Measurements from ENCODE around the gene RASAL1.

RASAL1 gene

DNA sequence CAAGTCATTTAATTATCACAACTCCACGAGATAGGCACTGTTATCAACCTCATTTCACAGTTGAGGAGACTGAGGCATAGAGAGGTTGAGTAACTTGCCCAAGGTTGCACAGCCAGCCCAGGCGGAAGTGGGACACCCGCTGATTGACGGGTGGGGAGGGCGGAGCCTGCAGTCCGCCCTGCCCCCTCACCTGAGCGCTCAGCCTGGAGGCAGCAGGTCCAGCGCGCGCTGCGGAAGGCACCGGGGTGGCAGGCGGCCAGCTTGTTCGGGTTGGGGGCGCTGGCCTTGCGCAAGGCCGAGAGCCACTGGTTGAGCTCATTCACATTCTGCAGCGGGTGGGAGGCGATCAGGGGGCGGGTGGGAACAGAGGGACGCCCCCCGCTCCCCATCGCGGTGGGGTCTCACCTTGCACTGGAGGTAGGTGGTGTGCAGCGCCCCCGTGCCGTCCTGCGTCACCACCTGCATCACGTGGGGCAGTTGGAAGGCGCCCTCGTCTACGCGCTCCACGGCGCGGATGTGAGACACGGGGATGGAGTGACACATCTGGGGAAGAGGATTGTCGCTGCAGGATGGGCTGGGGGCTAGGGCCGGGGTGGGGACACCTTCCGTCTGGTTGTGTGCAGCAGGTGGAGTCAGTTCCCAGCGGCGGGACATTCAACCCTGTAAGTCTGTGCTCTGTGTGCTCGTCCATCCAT, 31.7 kb downstream of the RASAL1 start:
- intact Hi-C loops (cut with DNase I) = no loop called here
- DNase-seq = peak in 5 of 10 donors; percentile 24 to 92 (median 85)

DNA sequence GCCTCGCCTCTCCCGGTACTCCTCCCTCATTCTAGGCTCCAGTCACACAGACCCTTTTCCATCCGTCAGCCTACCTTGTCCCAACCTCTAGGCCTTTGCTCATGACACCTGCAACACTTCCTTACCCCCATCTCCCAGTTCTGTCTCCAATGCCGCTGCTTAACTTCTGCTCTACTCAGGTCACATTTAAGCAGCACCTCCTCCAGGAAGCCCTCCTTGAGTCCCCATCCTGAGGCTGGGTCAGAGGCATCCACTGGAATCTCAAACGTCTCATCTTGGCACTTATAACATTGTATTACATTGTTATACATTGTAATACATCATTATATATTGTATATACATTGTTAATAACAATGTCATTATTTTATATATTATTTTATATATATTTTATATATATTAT, 32.8 kb downstream of the RASAL1 start:
- intact Hi-C loops (cut with DNase I) = no loop called here
- peak in 1 of 10 donors; percentile 13 for DNase-seq

DNA sequence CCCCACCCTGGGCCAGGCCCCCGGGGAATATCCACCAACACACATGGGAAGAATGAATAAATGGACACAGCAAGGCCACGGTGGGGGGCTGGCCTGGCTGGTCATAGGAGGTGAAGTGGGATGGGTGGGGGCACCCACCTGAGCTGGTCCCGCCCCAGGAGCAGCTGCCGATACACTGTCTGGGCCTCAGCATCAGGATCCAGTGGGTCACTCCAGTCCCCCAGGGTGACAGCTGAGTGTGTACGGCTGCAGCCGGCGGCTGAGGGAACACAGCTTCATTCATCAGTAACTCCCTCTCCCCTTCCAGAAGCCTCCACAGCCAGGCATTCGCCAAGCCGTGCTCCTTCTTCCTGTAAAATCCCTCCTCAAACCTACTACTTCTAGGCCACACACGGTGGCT, 33.8 kb downstream of the RASAL1 start:
- peak in 2 of 10 donors; percentile 57 to 91 for DNase-seq
- intact Hi-C loops (cut with DNase I) = no loop called here

DNA sequence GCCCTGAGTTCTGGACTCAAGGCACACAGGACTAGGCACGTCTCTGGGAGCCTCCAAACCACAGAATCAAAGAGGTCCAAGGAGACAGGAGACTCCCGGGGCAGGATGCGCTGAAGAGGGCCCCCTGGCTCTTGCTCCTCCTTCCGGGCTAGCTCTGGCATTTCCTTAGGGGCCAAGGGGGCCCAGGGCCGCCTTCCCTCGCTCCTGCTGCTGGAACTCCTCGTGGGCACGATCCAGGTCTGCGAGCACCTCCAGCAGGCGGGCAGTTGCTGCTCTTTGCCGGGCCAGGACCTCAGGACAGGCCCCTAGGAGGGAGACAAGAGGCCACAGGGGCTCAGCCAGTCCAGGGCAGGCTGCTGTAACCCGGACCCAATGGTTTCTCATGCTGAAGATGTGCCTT, 35.8 kb downstream of the RASAL1 start:
- DNase-seq = peak in 1 of 10 donors; percentile 39
- intact Hi-C loops (cut with DNase I) = loop anchor here (2.0 to 10.0 kb wide), 2 partner anchors 51 to 55 kb away; no protein-coding TSS in a partner anchor

DNA sequence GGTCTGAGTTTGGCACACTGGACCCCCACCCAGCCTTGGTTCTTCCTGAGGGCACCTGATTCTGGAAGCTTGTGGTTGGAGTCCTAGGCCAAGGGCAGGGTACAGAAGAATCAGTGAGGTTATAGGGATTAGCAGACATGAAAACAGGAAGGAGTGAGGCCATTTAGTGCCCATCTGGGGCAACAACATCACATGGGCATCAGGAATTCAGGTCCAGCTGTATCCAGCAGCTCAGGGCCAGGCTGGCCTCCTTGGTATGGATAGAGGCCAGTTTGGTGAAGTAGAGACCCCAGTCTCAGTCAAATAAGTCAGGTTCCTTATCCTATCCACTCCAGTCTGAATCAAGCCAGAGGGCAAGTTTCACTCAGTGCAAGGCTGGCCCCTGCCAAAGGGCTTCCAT, 36.2 kb downstream of the RASAL1 start:
- intact Hi-C loops (cut with DNase I) = loop anchor here (2.0 to 10.0 kb wide), 2 partner anchors 51 to 55 kb away; no protein-coding TSS in a partner anchor
- DNase-seq = peak in 1 of 10 donors; percentile 52

DNA sequence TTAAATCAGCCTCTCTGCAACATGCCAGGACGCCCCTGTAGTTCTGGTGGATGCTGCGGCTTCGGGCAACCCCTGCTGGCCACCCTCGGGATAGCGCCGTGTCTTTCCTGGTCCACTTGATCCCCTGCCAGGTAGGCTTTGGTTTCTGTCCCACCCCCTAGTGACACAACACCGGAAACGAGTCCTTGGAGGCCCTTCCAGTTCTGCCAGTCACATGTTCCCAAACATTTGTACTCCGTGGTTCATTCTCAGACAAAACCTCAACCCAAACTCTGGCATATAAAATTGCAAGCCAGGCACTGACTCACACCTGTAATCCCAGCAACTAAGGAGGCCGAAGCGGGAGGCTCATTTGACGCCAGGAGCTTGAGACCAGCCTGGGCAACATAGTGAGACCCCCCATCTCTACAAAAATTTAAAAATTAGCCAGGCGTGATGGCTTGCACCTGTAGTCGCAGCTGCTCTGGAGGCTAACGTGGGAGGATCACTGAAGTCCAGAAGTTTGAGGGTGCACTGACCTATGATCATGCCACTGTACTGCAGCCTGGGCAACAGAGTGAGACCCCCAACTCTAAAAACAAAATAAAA, 37.0 kb downstream of the RASAL1 start:
- intact Hi-C loops (cut with DNase I) = loop anchor here (2.0 to 10.0 kb wide), 2 partner anchors 50 to 56 kb away; no protein-coding TSS in a partner anchor
- peak; percentile 79 to 97 (median 86) for DNase-seq

DNA sequence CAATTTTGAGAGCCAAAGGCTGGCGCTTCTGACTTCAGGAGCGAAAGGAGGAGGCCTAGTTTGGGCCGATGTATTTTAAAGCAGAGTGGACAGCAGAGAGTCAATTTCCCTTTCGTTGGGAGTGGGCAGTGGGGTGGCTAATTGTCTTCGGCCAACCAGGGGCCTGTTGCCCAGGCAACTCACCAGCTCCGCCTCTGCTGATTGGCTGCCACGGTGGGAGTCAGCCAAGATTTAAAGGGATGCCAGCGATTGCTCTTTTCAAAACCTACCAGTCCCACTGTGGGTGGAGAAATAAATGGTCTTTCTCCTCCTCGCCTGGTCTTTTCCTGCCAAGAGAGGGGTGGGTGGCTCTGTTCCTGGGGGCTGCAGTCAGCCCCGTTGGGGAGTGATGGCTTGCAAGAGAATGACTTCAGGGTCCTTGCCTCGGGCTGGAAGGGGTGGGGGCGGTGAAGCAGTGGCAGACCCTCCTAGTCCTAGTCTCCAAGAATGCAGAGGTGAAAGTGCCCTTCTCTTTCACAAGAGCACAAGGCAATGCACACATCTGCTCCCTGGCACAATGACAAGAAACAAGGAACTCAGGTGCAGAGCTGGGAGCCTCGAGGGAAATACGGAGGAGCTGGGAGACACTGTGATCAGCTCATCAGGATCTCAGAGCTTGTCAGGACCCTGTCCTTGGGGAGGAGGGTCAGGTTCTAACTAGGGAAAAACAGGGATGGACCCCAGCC, 37.7 kb downstream of the RASAL1 start:
- peak; percentile 85 to 98 (median 88) for DNase-seq
- intact Hi-C loops (cut with DNase I) = loop anchor here (2.0 to 10.0 kb wide), 2 partner anchors 49 to 57 kb away; no protein-coding TSS in a partner anchor

DNA sequence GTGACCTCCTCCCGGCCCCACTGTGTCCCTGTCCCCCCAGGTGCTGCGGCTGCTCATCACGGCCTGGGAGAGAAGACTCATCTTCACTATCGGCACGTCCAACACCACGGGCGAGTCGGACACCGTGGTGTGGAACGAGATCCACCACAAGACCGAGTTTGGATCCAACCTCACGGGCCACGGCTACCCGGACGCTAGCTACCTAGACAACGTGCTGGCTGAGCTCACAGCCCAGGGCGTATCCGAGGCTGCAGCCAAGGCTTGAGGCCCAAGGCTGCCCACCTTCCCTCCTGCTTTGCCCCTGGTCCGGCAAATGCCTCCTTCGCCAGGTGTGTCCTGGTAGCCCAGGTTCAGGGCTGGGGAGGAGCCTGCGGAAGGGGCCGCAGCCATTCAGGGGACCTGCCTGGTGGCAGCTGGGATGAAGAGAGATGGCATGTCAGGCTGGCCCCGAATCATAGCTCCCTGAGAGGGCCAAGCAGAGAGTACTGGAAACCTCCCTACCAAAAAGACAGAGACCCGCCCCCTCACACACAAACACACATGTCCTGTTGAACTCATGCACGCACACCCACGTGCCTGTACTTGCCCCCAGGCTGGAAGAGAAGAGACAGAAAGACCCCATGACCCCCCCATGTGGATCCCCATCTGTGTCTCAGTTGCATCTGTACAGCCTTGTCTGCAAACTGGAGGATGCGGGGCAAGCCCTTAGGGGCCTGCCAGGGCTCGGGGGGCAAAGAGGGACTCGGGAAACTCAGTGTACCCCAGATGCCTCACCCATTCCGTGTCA, 38.7 kb downstream of the RASAL1 start:
- intact Hi-C loops (cut with DNase I) = loop anchor here (10.0 kb wide), 1 partner anchor 58 kb away; no protein-coding TSS in a partner anchor
- no peak for DNase-seq

DNA sequence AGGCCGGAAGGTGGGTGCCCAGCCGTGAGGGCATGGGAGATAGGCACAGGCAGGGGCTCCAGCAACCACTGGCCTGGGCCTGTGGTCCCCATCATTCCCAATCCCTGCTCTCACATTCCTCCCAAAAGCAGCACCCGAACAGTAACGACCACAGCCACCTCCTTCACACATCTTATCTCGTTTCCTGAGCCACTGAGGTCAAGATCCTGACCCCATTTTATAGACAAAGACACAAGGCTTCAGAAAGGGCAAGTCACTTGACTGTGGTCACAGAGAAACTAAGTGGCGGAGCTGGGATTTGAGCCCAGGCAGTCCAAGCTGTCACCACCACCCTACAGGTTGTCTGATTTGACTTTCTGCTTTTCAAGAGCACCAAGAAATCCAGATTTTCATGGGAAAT, 40.2 kb downstream of the RASAL1 start:
- intact Hi-C loops (cut with DNase I) = loop anchor here (10.0 kb wide), 1 partner anchor 59 kb away; no protein-coding TSS in a partner anchor
- DNase-seq = no peak

DNA sequence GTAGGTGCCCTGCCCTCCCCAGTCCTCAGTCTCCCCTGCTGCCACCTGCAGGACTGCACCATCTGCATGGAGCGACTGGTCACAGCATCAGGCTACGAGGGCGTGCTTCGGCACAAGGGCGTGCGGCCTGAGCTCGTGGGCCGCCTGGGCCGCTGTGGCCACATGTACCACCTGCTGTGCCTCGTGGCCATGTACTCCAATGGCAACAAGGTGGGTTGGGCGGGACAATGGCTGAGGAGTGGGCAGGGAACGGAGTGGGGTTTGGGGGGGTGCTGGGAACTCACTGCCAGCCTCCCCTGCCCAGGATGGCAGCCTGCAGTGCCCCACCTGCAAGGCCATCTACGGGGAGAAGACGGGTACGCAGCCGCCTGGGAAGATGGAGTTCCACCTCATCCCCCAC, 40.8 kb downstream of the RASAL1 start:
- intact Hi-C loops (cut with DNase I) = loop anchor here (10.0 kb wide), 1 partner anchor 60 kb away; no protein-coding TSS in a partner anchor
- no peak for DNase-seq

DNA sequence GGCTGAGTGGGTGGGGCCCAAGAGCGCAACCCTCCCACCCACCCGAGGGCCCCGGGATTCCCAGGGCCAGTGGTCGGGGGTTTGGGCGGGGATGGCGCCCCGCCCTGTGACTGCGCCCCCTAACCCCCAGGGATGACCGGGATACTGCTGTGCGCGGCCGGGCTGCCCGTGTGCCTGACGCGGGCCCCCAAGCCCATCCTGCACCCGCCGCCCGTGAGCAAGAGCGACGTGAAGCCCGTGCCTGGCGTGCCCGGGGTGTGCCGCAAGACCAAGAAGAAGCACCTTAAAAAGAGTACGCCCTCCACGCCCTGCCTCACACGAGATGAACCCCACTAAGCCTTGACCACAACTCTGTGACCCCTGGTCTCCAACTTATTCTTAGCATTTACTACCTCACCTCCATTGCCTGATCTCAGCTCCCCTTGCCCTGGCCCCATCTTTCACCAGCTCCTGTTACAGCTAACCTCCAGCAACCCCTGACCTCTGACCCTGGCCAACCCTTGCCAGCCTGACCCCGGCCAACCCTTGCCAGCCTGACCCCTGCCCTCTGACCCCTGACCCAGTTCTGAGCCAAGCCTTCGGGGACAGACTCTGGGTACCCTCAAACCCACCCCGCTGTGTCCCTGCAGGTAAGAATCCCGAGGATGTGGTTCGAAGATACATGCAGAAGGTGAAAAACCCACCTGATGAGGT, 42.0 kb downstream of the RASAL1 start:
- intact Hi-C loops (cut with DNase I) = loop anchor here (10.0 kb wide), 1 partner anchor 61 kb away; no protein-coding TSS in a partner anchor

DNA sequence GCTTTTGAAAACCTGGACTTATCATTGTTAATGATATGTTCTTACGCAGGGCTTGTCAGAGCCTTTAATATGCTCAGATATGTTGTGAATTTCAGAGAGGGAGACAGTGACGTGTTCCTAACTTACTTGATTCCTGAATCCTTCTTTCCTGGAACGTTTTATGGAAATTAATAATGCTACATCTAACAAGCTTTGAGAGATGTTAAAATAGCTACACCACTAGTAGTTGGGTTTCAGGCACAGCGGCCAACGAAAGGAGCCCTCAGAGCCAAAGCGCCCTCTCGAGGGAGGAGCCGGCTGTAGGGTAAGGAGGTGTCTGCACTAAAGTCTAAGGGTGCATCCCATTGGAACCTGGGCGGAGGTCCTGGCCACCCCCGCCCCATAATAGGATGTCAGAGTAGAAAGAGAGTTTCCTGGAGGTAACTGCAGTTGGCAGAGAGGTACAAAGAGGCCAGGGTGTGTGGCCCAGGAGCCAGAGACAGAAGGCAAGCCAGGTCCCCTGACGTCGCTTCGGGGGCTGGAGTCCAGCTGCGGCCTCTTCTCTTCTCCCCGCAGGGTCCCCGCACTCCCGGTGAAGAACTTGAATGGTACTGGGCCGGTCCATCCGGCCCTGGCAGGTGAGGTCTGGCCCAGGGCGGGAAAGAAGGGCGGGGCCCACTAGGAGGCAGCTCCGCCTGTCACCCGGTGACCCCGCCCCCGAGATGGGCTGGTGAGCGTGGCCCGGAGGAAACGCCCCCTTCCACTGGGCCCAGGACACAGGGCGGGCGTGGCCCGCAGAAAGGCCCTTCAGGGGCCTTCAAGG, 42.8 kb downstream of the RASAL1 start:
- peak in 1 of 10 donors; percentile 69 for DNase-seq
- intact Hi-C loops (cut with DNase I) = loop anchor here (10.0 kb wide), 1 partner anchor 62 kb away; no protein-coding TSS in a partner anchor

More for the DNA sequence above, 42.0 kb downstream of the RASAL1 start:
- peak in 1 of 10 donors; percentile 68 for DNase-seq

DNA sequence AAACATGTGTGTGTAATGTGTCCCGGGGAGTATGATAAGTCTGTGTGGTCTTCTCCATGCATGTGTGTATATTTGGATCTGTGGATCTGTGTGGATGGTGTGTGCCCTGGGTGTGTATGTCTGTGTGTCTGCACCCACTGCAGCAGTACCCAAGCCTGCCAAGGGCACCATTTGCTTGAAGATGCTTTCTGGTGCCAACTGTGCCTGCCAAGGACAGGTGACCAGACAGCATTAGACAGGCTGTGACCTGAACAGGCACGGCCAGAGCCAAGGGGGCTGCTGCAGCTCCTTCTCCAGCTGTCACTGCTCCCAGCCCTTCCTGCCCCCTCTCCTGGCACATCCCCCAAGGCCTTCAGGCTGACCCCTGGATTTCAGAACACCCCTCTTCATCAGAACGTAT, 44.1 kb downstream of the RASAL1 start:
- intact Hi-C loops (cut with DNase I) = loop anchor here (10.0 kb wide), 1 partner anchor 63 kb away; no protein-coding TSS in a partner anchor
- DNase-seq = no peak

DNA sequence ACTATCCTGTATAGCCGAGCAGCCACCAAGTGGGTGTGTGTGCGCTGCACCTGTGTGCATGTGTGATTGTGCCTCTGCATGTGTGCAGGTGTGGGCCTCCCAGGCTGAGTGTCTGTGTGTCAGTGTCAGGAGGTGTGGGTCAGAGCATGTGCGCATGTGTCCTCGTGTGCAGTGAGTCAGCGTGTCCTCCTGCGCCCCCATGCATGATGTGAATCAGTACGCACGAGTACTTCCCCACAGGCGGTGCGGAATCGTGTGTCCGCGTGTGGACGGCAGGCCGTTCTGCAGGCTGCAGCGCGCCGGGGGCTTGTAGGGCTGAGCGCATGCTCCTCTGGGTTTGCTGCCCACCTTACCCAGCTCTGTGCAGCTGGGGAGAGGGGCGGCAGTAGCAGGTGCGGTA, 44.8 kb downstream of the RASAL1 start:
- DNase-seq = peak in 7 of 10 donors; percentile 34 to 94 (median 78)
- intact Hi-C loops (cut with DNase I) = loop anchor here (10.0 kb wide), 1 partner anchor 64 kb away; no protein-coding TSS in a partner anchor

DNA sequence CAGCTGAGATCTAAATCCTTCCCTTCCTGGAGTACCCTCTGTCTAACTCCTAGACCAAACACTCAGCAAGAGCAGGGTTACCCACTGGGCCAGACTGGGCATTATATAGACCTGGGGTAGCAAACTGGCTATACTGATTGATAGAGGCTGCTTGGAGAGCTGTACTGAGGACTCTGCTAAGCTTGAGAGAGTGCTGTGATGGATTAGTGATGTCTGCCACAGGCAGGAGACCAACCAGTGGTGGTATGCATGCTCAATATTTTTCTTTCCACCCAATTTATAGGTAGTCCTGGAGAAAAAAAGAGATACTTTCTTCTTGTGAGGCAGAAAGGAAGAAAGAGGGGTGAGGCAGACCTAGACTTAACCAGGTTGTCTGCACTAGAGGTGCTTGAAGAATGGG, 45.7 kb downstream of the RASAL1 start:
- intact Hi-C loops (cut with DNase I) = loop anchor here (10.0 kb wide), 1 partner anchor 65 kb away; no protein-coding TSS in a partner anchor
- no peak for DNase-seq

DNA sequence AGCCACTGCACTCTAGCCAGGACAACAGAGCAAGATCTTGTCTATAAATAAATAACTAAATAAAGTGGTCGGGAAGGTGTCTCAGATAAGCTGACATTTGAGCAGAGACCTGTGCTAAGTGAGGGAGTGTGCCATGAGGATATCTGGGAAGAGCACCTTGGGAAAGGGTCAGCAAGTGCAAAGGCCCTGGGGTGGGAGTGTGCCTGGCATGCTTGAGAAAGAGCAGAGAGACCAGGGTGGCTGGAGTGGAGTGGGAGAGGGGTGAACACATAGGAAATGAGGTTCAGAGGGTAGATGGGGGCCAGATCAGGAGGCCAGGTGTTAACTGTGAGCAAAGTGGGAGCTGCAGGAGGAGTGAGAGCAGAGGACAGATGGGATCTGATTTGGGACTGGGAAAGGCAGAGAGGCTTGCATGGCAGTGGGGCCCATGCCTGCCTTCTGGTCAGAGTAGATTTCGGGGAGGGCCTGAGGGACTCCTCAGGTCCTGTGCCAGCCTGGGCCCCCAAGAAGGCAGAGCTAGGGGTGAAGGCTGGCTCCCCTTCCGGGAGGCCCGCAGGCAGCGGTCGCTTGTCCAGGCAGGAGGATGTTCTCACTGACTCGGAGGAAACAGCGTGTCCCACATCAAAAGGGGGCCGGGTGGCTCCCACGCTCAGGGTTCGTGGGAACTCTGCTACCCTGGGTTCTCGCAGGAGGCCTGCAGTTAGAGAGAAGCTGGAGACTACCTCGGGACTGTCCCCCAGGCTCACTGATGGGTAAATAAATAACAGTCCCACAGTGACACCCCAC, 46.4 kb downstream of the RASAL1 start:
- intact Hi-C loops (cut with DNase I) = no loop called here
- DNase-seq = no peak

DNA sequence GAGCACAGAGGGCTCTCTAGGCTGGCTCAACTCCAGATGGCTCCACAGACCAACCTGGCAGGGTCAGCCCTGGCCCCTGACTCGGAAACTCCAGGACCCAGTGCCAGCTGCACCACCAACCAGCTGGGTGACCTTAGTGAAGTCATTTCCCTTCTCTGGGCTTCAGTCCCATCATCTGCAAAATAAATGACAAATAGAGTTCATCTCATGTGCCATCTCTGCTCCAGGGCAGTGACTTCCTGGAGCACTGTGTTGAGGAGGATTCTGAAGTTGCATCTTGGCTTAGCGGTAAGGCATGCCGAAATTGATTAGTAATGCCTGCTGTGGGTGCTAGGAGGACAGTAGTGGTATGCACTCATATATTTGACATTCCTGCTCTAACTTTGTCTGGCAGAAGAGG, 47.5 kb downstream of the RASAL1 start:
- no peak for DNase-seq
- intact Hi-C loops (cut with DNase I) = no loop called here

DNA sequence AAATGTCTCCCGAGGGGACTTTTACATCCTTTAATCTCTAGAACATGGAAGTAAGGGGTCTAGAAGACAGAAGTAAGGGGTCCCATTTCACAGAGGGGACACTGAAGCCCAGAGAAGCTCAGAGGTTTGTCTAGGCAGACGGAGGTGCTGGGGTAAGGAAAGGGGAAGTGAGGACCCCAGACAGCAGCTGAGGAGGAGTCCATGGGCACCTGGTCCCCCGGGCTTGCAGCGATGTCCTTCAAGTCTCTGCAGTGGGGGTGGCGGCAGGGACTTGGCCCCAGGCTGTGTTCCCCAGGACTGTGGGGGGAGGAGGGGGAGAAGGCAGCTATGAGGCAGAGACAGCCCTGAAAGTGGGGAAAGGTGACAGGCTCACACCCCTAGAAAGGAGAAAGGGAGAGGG, 48.4 kb downstream of the RASAL1 start:
- intact Hi-C loops (cut with DNase I) = no loop called here
- DNase-seq = no peak
